ENCODE results near the gene HCFC1R1. TPM values are rescaled to one million over a fixed set of nuclear protein-coding genes. Genes with fewer than 3 reads are reported as not detected.
"Not testable (repeated sequence)": the region's sequence is repeated elsewhere in the genome, so short reads cannot be mapped to it uniquely, and the experiment has no call there.

HCFC1R1 gene
- polyA plus RNA-seq, 1 donor from 2014 or later: 26.2 TPM

- Mint-ChIP-seq H3K4me1 (peaks cover 0 to 3% (median under 1%) of the 10 kb centered on the region in 3 donors), H3K36me3 (no peaks in the 10 kb centered on the region), H3K9me3 (no peaks in the 10 kb centered on the region), H3K4me3 (peak overlapping the region; percentile 8 to 94 (median 76)), H3K27ac (peak overlapping the region in 1 of 3 donors; percentile 35), H3K27me3 (peaks cover 2% of the 10 kb centered on the region)
Measured at GRCh38 chr16:3060339-3061127, 36.8 kb upstream of the HCFC1R1 start.

- Mint-ChIP-seq H3K9me3 (no peaks in the 10 kb centered on the region), H3K27ac (peak overlapping the region; percentile 35 to 88 (median 63)), H3K36me3 (no peaks in the 10 kb centered on the region), H3K4me1 (peaks cover 7 to 8% (median 8%) of the 10 kb centered on the region in 3 donors), H3K4me3 (peak overlapping the region; percentile 69 to 94 (median 82)), H3K27me3 (peaks cover 2% of the 10 kb centered on the region)
Measured at GRCh38 chr16:3059723-3060242, 36.0 kb upstream of the HCFC1R1 start.

- Mint-ChIP-seq H3K27ac (peak overlapping the region in 2 of 3 donors; percentile 35 to 88), H3K36me3 (no peaks in the 10 kb centered on the region), H3K4me3 (peak overlapping the region; percentile 69 to 95 (median 88)), H3K27me3 (peaks cover 2% of the 10 kb centered on the region), H3K9me3 (no peaks in the 10 kb centered on the region), H3K4me1 (peaks cover 9 to 11% (median 10%) of the 10 kb centered on the region in 3 donors)
Measured at GRCh38 chr16:3059041-3059722, 35.4 kb upstream of the HCFC1R1 start.

- Mint-ChIP-seq H3K27ac (no peak overlapping the region), H3K4me3 (peak overlapping the region; percentile 65 to 95 (median 86)), H3K4me1 (peaks cover 9 to 15% (median 14%) of the 10 kb centered on the region in 3 donors), H3K36me3 (no peaks in the 10 kb centered on the region), H3K9me3 (no peaks in the 10 kb centered on the region), H3K27me3 (peaks cover 2% of the 10 kb centered on the region)
Measured at GRCh38 chr16:3058139-3059030, 34.6 kb upstream of the HCFC1R1 start.

GRCh38 chr16:3057181-3058138 lies 33.7 kb upstream of the HCFC1R1 start:
- no peaks in the 10 kb centered on the region for H3K36me3 Mint-ChIP-seq
- peaks cover 9 to 15% (median 14%) of the 10 kb centered on the region in 3 donors for H3K4me1 Mint-ChIP-seq
- H3K4me3 Mint-ChIP-seq: peak overlapping the region; percentile 35 to 81 (median 56)
- H3K27ac Mint-ChIP-seq: no peak overlapping the region
- H3K27me3 Mint-ChIP-seq: peaks cover 2% of the 10 kb centered on the region
- H3K9me3 Mint-ChIP-seq: no peaks in the 10 kb centered on the region

- Mint-ChIP-seq H3K36me3 (no peaks in the 10 kb centered on the region), H3K4me1 (peaks cover 14 to 15% (median 14%) of the 10 kb centered on the region in 3 donors)
Measured at GRCh38 chr16:3056336-3057180, 32.8 kb upstream of the HCFC1R1 start.

GRCh38 chr16:3055734-3056115 lies 32.0 kb upstream of the HCFC1R1 start:
- Mint-ChIP-seq H3K4me1 (peaks cover 14 to 15% (median 14%) of the 10 kb centered on the region in 3 donors), H3K27ac (peak overlapping the region in 1 of 3 donors; percentile 53), H3K4me3 (peak overlapping the region in 1 of 4 donors; percentile 49)
- H3K36me3 Mint-ChIP-seq, H3K9me3 Mint-ChIP-seq, H3K27me3 Mint-ChIP-seq: not testable (repeated sequence)

More at GRCh38 chr16:3056336-3057180, 32.8 kb upstream of the HCFC1R1 start:
- H3K4me3 Mint-ChIP-seq: peak overlapping the region in 1 of 4 donors; percentile 35
- H3K27me3 Mint-ChIP-seq: peaks cover 2% of the 10 kb centered on the region
- H3K9me3 Mint-ChIP-seq: no peaks in the 10 kb centered on the region
- H3K27ac Mint-ChIP-seq: no peak overlapping the region

- Mint-ChIP-seq H3K27me3 (peaks cover 2% of the 10 kb centered on the region), H3K27ac (peak overlapping the region in 1 of 3 donors; percentile 53), H3K36me3 (no peaks in the 10 kb centered on the region), H3K4me1 (peaks cover 14 to 15% (median 14%) of the 10 kb centered on the region in 3 donors), H3K4me3 (peak overlapping the region in 3 of 4 donors; percentile 34 to 49 (median 39)), H3K9me3 (no peaks in the 10 kb centered on the region)
Measured at GRCh38 chr16:3054965-3055733, 31.4 kb upstream of the HCFC1R1 start.

GRCh38 chr16:3053330-3053710 lies 29.6 kb upstream of the HCFC1R1 start:
- H3K4me1 Mint-ChIP-seq: peaks cover 13 to 17% (median 14%) of the 10 kb centered on the region in 3 donors
- not testable (repeated sequence) for H3K36me3 Mint-ChIP-seq, H3K4me3 Mint-ChIP-seq, H3K9me3 Mint-ChIP-seq, H3K27me3 Mint-ChIP-seq, H3K27ac Mint-ChIP-seq

- H3K27ac Mint-ChIP-seq, H3K27me3 Mint-ChIP-seq, H3K9me3 Mint-ChIP-seq, H3K36me3 Mint-ChIP-seq: not testable (repeated sequence)
- Mint-ChIP-seq H3K4me3 (peak overlapping the region in 1 of 4 donors; percentile 55), H3K4me1 (peaks cover 13 to 17% (median 14%) of the 10 kb centered on the region in 3 donors)
Measured at GRCh38 chr16:3052571-3053329, 29.0 kb upstream of the HCFC1R1 start.

- Mint-ChIP-seq H3K9me3 (no peaks in the 10 kb centered on the region), H3K27ac (no peak overlapping the region), H3K27me3 (peaks cover 10% of the 10 kb centered on the region), H3K4me3 (peak overlapping the region in 1 of 4 donors; percentile 48), H3K4me1 (peaks cover 13 to 17% (median 14%) of the 10 kb centered on the region in 3 donors), H3K36me3 (no peaks in the 10 kb centered on the region)
Measured at GRCh38 chr16:3051494-3051893, 27.8 kb upstream of the HCFC1R1 start.

GRCh38 chr16:3051009-3051408 lies 27.3 kb upstream of the HCFC1R1 start:
- H3K27me3 Mint-ChIP-seq: peaks cover 10% of the 10 kb centered on the region
- H3K4me3 Mint-ChIP-seq: peak overlapping the region in 1 of 4 donors; percentile 48
- no peaks in the 10 kb centered on the region for H3K9me3 Mint-ChIP-seq
- H3K36me3 Mint-ChIP-seq: no peaks in the 10 kb centered on the region
- H3K27ac Mint-ChIP-seq: no peak overlapping the region
- H3K4me1 Mint-ChIP-seq: peaks cover 13 to 17% (median 14%) of the 10 kb centered on the region in 3 donors
